ENCODE results near the gene SNX8. TPM values are rescaled to one million over a fixed set of nuclear protein-coding genes. Genes with fewer than 3 reads are reported as not detected.

Gene SNX8
- polyA plus RNA-seq, 2 of the 4 experiments (the other 2 are of a cell fraction) = 21.2 to 36.3 TPM

DNA sequence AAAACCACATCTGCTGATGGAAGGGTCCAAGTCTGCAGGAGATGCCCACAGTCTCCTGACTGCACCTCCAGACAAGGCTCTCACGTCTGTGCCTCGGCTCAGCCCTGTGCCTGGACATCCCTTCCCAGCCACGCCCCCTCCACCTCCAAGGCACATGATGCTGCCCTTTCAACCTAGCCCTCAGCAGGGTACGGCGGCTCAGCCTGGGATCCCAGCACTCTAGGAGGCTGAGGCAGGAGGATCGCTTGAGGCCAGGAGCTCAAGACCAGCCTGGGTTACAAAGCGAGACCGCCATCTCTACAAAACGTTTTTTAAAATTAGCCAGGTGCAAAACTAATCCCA is 95.8 kb downstream of the SNX8 start:
- POLR2A ChIA-PET = no interaction called here
- FAIRE-seq (no peak), ATAC-seq (no peak), DNase-seq (ENCODE audit: low read depth in 1 of 2, low spot score in 1 of 2) (no peak)
- no peak overlapping the region for H3K4me2 ChIP-seq
- H3K9me3 ChIP-seq = no peaks in the 10 kb centered on the region
- WGBS (ENCODE audit: missing lambda C conversion rate) = 80% methylated on average over 9 of the region's 9 CpGs
- H3K4me3 ChIP-seq = no peak overlapping the region
- no peaks in the 10 kb centered on the region for H3K4me1 ChIP-seq
- TF ChIP-seq HOXB13 (CRISPR knock-in tag; IDR thresholded peaks at IDR 0.05; ENCODE audit: low read depth) (no peak), MAFK (IDR thresholded peaks at IDR 0.05; ENCODE audit: partially characterized antibody) (no peak), EHF (CRISPR knock-in tag; IDR thresholded peaks at IDR 0.05) (no peak), CBX2 (IDR thresholded peaks at IDR 0.05; ENCODE audit: borderline replicate concordance, low read depth) (no peak), SREBF2 (IDR thresholded peaks at IDR 0.05) (no peak), HOXB5 (CRISPR knock-in tag; IDR thresholded peaks at IDR 0.05) (no peak), CEBPB (IDR thresholded peaks at IDR 0.05) (no peak)
- TF ChIP-seq, protein P1, sequence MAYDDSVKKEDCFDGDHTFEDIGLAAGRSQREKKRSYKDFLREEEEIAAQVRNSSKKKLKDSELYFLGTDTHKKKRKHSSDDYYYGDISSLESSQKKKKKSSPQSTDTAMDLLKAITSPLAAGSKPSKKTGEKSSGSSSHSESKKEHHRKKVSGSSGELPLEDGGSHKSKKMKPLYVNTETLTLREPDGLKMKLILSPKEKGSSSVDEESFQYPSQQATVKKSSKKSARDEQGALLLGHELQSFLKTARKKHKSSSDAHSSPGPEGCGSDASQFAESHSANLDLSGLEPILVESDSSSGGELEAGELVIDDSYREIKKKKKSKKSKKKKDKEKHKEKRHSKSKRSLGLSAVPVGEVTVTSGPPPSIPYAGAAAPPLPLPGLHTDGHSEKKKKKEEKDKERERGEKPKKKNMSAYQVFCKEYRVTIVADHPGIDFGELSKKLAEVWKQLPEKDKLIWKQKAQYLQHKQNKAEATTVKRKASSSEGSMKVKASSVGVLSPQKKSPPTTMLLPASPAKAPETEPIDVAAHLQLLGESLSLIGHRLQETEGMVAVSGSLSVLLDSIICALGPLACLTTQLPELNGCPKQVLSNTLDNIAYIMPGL (CRISPR knock-in tag; IDR thresholded peaks at IDR 0.05; ENCODE audit: borderline replicate concordance) = no peak
- TF ChIP-seq, protein P2, sequence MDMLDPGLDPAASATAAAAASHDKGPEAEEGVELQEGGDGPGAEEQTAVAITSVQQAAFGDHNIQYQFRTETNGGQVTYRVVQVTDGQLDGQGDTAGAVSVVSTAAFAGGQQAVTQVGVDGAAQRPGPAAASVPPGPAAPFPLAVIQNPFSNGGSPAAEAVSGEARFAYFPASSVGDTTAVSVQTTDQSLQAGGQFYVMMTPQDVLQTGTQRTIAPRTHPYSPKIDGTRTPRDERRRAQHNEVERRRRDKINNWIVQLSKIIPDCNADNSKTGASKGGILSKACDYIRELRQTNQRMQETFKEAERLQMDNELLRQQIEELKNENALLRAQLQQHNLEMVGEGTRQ (IDR thresholded peaks at IDR 0.05) = no peak
- TF ChIP-seq, protein P3, sequence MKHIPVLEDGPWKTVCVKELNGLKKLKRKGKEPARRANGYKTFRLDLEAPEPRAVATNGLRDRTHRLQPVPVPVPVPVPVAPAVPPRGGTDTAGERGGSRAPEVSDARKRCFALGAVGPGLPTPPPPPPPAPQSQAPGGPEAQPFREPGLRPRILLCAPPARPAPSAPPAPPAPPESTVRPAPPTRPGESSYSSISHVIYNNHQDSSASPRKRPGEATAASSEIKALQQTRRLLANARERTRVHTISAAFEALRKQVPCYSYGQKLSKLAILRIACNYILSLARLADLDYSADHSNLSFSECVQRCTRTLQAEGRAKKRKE (CRISPR knock-in tag; IDR thresholded peaks at IDR 0.05; ENCODE audit: low read depth) = no peak
- CTCF ChIA-PET = interaction anchor here (0.6 kb wide), 1 partner anchor 180 kb away, joined by 3 read pairs; no protein-coding TSS in a partner anchor
- H3K27ac ChIP-seq = no peak overlapping the region

DNA sequence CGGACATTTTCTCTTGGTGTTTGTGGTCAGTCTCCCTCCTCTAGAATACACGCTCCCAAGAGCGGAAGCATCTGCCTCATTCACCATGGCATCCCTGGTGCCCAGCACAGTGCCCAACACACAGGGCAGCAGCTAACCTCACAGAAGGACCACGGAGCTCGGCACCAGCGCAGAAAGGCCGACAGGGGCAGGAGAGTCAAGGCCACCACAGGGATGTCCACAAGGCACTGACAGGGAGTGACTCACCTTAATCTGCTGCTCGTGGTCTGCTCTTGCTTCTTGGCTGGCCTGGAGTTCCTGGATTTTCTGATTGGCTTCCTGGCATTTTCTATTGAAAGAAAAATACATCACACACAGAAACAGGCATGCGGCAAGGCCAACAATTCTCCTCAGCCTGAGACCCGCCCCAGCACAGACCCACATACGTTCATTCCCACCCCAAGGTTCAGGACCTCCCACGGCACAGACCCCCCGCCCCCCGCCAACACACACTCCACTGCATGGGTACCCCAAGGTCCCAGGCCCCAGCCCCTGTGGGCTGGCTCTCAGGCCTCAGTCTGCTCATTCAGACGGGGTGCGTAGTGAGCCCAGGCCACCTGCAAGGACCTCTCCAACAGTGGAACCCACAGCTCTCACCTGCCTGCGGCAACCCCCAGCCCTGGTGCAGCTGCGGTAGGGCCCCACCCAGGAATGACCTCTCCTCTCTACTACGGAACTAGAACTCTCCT is 96.4 kb downstream of the SNX8 start:
- CTCF ChIA-PET = interaction anchor here (0.6 kb wide), 1 partner anchor 181 kb away, joined by 3 read pairs; no protein-coding TSS in a partner anchor
- DNase-seq (ENCODE audit: low read depth in 1 of 2, low spot score in 1 of 2) = no peak
- H3K9me3 ChIP-seq = no peaks in the 10 kb centered on the region
- no peak for TF ChIP-seq EHF (CRISPR knock-in tag; IDR thresholded peaks at IDR 0.05)
- TF ChIP-seq SMC3 (IDR thresholded peaks at IDR 0.05) = no peak
- no peak for TF ChIP-seq ZFP36 (IDR thresholded peaks at IDR 0.05; ENCODE audit: borderline replicate concordance, partially characterized antibody)
- no peak for TF ChIP-seq CHD2 (IDR thresholded peaks at IDR 0.05; ENCODE audit: low read length, partially characterized antibody)
- TF ChIP-seq, protein P4, sequence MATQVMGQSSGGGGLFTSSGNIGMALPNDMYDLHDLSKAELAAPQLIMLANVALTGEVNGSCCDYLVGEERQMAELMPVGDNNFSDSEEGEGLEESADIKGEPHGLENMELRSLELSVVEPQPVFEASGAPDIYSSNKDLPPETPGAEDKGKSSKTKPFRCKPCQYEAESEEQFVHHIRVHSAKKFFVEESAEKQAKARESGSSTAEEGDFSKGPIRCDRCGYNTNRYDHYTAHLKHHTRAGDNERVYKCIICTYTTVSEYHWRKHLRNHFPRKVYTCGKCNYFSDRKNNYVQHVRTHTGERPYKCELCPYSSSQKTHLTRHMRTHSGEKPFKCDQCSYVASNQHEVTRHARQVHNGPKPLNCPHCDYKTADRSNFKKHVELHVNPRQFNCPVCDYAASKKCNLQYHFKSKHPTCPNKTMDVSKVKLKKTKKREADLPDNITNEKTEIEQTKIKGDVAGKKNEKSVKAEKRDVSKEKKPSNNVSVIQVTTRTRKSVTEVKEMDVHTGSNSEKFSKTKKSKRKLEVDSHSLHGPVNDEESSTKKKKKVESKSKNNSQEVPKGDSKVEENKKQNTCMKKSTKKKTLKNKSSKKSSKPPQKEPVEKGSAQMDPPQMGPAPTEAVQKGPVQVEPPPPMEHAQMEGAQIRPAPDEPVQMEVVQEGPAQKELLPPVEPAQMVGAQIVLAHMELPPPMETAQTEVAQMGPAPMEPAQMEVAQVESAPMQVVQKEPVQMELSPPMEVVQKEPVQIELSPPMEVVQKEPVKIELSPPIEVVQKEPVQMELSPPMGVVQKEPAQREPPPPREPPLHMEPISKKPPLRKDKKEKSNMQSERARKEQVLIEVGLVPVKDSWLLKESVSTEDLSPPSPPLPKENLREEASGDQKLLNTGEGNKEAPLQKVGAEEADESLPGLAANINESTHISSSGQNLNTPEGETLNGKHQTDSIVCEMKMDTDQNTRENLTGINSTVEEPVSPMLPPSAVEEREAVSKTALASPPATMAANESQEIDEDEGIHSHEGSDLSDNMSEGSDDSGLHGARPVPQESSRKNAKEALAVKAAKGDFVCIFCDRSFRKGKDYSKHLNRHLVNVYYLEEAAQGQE (IDR thresholded peaks at IDR 0.05) = no peak
- TF ChIP-seq CBX8 (IDR thresholded peaks at IDR 0.05) = no peak
- TF ChIP-seq CEBPB (IDR thresholded peaks at IDR 0.05) = no peak
- TF ChIP-seq HOXB13 (CRISPR knock-in tag; IDR thresholded peaks at IDR 0.05; ENCODE audit: low read depth) = no peak
- no peak for TF ChIP-seq ZNF302 (CRISPR knock-in tag; IDR thresholded peaks at IDR 0.05)
- no peak for TF ChIP-seq ZC3H11A (IDR thresholded peaks at IDR 0.05)
- TF ChIP-seq, protein P5, sequence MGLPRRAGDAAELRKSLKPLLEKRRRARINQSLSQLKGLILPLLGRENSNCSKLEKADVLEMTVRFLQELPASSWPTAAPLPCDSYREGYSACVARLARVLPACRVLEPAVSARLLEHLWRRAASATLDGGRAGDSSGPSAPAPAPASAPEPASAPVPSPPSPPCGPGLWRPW (IDR thresholded peaks at IDR 0.05) = no peak
- no peak for TF ChIP-seq PBX3 (IDR thresholded peaks at IDR 0.05)
- no peak for TF ChIP-seq PHF8 (IDR thresholded peaks at IDR 0.05; ENCODE audit: borderline replicate concordance, low read depth)
- no peak for TF ChIP-seq FOSB (CRISPR knock-in tag; IDR thresholded peaks at IDR 0.05)
- TF ChIP-seq EHMT2 (IDR thresholded peaks at IDR 0.05; ENCODE audit: low read depth) = no peak
- no peak for TF ChIP-seq HOXA7 (CRISPR knock-in tag; IDR thresholded peaks at IDR 0.05)
- no peak for TF ChIP-seq POLR2A (IDR thresholded peaks at IDR 0.05; ENCODE audit: low read length)
- no peak for FAIRE-seq
- 89% methylated on average over 16 of the region's 19 CpGs for whole genome bisulfite sequencing (ENCODE audit: missing lambda C conversion rate)
- no peak overlapping the region for H3K4me3 ChIP-seq
- no peak overlapping the region for H3K27ac ChIP-seq
- no peaks in the 10 kb centered on the region for H3K4me1 ChIP-seq
- POLR2A ChIA-PET = no interaction called here
- no peak overlapping the region for H3K4me2 ChIP-seq
- ATAC-seq = no peak

Data from A549 (cell line).